ENCODE results near the gene MINAR1. TPM values are rescaled to one million over a fixed set of nuclear protein-coding genes. Genes with fewer than 3 reads are reported as not detected.

Gene MINAR1
- total RNA-seq, 4 donors from 2014 or later, result 0.16 to 0.85 (median 0.20) TPM

- no peak for TF ChIP-seq CTCF (IDR thresholded peaks at IDR 0.05; ENCODE audit: low read depth)
Observed at GRCh38 chr15:79466488-79466887, 34.4 kb downstream of the MINAR1 start.

- TF ChIP-seq CTCF (IDR thresholded peaks at IDR 0.05; ENCODE audit: low read depth), result no peak
Observed at GRCh38 chr15:79467865-79468586, 35.9 kb downstream of the MINAR1 start.

- TF ChIP-seq CTCF (IDR thresholded peaks at IDR 0.05; ENCODE audit: low read depth), result no peak
Observed at GRCh38 chr15:79472446-79472845, 40.3 kb downstream of the MINAR1 start.

- TF ChIP-seq CTCF (IDR thresholded peaks at IDR 0.05; ENCODE audit: low read depth), result no peak
Observed at GRCh38 chr15:79474252-79474651, 42.1 kb downstream of the MINAR1 start.

GRCh38 chr15:79475306-79475705, 43.2 kb downstream of the MINAR1 start:
- no peak for TF ChIP-seq CTCF (IDR thresholded peaks at IDR 0.05; ENCODE audit: low read depth)

GRCh38 chr15:79478108-79478507, 46.0 kb downstream of the MINAR1 start:
- no peak for TF ChIP-seq CTCF (IDR thresholded peaks at IDR 0.05; ENCODE audit: low read depth)

GRCh38 chr15:79479616-79480015, 47.5 kb downstream of the MINAR1 start:
- TF ChIP-seq CTCF (IDR thresholded peaks at IDR 0.05; ENCODE audit: low read depth), result no peak

Measured in subcutaneous adipose tissue (tissue), 4 donors.